Measurements from ENCODE around the gene BCL11B. TPM values are rescaled to one million over a fixed set of nuclear protein-coding genes. Genes with fewer than 3 reads are reported as not detected.

The BCL11B gene
- total and polyA plus RNA-seq, 2 of the 8 experiments (the other 6 are each of a cell fraction or from before 2014, with no cell fraction given) = 0.63 to 5.9 TPM

DNA sequence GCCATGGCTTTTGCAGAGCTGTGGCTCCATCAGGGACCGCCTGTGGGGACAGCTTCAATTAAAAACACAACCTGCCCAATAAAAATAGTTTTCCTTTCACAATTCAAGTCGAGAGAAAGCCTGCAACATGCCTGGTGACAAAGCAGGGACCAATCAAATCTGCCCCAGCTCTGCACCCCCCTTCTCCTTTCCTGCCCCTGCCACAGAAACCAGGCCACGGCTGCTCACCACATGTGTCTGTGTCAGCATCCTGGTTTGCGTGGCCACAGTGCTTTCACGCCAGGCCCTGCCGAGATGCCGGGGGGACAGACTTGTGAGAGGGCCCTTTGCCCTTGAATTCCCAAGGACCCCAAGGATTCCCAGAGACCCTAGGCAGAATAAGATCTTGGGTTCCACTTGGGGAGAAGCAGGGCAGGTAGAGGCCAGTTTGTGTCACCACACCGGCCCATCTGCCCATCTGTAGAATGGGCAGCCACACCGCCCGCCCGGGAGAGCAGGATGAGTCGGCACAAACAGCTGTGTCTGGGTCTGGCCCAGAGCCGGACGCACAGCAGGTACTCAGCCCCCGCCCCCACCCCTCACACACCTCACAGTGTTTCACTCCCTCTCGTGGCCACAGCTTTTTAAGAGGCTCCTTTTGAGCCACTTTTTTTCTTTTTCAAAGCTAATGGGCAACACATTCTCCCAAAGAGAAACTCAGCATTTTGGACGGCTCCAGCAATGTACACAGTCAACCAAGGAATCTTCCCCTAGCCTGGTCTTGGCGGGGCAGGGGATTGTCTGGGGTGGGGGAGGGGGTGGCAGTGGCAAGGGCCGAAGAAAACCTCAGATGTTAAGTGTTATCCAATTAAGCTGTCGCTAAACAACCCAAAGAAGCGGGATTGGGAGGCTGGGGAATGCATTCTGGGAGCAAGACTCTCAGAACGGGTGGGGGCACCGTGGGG, 41.5 kb downstream of the BCL11B start (continued):
- no peak for TF ChIP-seq CHD7 (IDR thresholded peaks at IDR 0.05; ENCODE audit: insufficient replicate concordance, low read length)
- no peak for TF ChIP-seq CEBPB (IDR thresholded peaks at IDR 0.05; ENCODE audit: low read depth, low read length)
- peak; percentile 67; the same call in 1 of the 2 replicates for TF ChIP-seq BACH1 (IDR thresholded peaks at IDR 0.05; ENCODE audit: low read length)
- no peak for TF ChIP-seq CHD1 (IDR thresholded peaks at IDR 0.05; ENCODE audit: low read depth, low read length)
- peak; percentile 10; the same call in 1 of the 2 replicates for TF ChIP-seq MAFK (IDR thresholded peaks at IDR 0.05; ENCODE audit: low read depth, low read length)
- TF ChIP-seq EGR1 (IDR thresholded peaks at IDR 0.05; ENCODE audit: borderline replicate concordance, low read depth, low read length) = peak; percentile 36
- TF ChIP-seq KDM1A (IDR thresholded peaks at IDR 0.05; ENCODE audit: borderline replicate concordance, low read length) = 0 out of 2 replicates have a peak, but pooled peaks have one; percentile 66

Measured in H1 (cell line).